Measurements from ENCODE around the gene PTPN7.
"Not testable (repeated sequence)": the region's sequence is repeated elsewhere in the genome, so short reads cannot be mapped to it uniquely, and the experiment has no call there.

PTPN7 gene

GRCh38 chr1:202160377-202160940 is at the start of gene PTPN7:
Gene PTPN7 (minus strand): TSS chr1:202160602. CDS start chr1:202159402, 1,200 bp downstream.
- DNase-seq: no peak

DNA sequence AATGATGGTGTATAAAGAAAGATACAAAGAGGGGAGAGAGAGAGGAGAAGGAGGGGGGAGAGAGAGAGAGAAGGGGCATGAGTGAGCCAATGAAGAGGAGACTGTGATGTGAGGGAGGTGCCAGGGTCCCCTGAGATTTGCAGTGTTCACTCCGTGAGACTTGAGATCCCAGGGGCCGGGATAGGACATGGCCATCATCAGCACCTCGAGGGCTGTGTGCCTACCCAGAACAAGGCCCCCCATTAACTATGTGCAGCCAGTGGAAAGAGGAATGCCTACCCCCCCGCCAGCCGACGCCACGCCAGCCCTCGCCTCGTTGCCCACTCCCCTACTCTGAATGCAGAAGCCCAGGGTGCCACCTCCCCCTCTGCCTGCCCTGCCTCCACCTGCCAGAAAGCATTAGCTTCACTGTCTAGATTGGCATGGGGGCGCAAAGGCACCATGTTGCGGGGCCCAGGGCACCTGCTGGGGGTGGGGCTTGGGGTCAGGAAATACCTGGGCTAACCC is 48.0 kb upstream of the PTPN7 start:
- DNase-seq: no peak

GRCh38 chr1:202207292-202207691 is 46.9 kb upstream of the PTPN7 start:
- DNase-seq: no peak

- no peak for DNase-seq
These were observed 45.3 kb upstream of the PTPN7 start for GRCh38 chr1:202205523-202206190.

DNA sequence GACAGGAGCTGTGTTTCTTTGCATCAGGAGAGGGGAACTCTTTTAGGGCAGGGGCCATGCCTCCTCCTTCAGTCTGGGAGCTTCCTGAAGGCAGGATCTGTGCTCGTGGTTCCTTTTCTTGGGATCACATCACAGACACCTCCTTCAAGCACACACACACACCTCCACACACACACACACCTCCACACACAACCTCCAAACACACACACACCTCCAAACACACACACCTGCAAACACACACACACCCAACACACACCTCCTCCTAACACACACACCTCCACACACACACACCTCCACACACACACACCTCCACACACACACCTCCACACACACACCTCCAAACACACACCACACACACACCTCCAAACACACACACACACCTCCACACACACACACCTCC is 43.7 kb upstream of the PTPN7 start:
- no peak for DNase-seq

DNA sequence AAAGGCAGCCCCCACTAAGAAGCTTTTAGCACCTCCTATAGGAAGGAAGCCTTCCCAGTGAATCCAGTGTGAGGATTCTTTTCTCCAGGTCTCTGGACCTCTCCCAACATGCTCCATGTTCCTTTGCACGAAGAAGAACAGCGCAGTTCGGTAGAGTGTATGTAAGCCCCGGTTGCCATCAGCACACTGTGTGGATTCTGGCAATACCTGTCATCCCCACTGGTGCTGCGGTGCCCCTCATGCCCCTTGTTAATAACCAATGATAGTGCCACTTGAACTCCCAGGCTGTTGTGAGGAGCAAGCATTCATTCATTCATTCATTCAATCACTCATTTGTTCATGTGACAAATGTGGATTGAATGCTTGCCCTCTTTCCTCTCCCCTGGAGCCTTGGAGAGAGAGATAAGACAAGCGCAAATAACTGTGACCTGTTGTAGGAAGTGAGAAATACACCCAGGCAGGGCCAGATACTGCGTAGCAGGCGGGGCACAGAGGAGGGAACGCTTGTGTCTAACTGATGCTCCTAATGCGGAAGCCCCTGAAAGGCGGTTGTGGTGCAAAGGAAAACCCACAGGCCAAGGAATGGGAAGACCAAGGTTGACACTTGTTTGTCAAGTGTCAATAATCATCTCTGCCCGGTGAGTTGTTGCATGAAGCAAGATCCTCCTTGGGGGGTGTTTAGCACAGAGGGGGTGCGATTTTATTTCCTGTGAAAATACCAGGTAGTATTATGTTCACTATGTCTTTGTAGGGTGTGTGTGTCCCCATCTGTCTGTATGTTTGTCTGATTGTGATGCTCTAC is 43.0 kb upstream of the PTPN7 start:
- peak; percentile 23 for DNase-seq

DNA sequence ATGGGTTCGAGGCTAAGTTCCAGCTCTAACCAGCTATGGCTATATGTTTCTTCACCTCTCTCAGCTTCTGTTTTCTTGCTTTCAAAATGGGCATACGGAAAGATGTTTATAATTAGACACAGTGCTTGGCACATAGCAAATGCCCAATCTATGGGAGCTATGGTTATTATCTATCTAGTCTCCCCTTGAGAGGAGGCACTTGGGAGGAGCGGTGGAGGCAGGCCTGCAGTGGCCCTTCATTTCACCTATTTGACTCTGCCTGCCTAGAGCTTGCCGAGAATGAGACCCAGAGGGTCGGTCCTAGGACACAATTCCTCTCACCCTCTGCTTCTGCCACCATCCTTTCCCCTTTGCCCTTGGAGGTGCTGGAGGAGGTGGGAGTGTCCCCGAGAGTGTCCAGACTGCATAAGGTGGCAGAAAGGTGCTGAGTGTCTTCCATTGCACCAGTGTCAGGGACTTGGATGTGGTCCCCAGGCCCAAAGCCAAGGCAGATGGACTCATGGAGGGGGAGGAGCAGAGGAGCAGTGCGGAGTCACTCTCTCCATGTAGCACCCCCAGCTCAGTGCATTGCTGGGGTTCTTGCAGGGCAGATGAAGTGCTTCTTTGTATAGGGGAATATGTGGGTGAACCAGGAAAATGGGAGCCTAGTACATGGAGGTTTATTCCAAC is 42.2 kb upstream of the PTPN7 start:
- no peak for DNase-seq

GRCh38 chr1:202201971-202202370 is 41.6 kb upstream of the PTPN7 start:
- no peak for DNase-seq

DNA sequence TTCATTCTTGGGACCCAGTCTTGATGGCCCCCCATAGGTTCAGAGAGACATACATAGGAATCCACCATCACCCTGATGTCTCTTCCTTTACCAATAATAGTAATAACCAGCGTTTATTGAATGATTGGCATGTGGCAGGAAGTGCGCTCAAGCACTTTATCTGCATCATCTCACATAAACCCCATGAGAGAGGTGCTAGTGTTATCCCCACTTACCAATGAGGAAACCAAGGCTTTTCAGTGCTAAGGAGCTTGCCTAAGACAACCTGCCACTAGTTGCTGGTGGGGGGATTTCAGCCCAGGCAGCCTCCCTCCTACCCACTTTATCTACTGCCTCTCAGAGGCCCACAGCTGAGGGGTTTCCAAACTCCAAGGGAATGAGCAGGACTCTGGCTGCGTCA is 40.9 kb upstream of the PTPN7 start:
- DNase-seq: no peak

GRCh38 chr1:202200669-202201068 is 40.3 kb upstream of the PTPN7 start:
- no peak for DNase-seq

GRCh38 chr1:202200112-202200548 is 39.7 kb upstream of the PTPN7 start:
- DNase-seq: peak; percentile 63

- DNase-seq: no peak
These were observed 38.9 kb upstream of the PTPN7 start for GRCh38 chr1:202199040-202199889.

GRCh38 chr1:202198366-202198724 is 37.9 kb upstream of the PTPN7 start:
- no peak for DNase-seq

DNA sequence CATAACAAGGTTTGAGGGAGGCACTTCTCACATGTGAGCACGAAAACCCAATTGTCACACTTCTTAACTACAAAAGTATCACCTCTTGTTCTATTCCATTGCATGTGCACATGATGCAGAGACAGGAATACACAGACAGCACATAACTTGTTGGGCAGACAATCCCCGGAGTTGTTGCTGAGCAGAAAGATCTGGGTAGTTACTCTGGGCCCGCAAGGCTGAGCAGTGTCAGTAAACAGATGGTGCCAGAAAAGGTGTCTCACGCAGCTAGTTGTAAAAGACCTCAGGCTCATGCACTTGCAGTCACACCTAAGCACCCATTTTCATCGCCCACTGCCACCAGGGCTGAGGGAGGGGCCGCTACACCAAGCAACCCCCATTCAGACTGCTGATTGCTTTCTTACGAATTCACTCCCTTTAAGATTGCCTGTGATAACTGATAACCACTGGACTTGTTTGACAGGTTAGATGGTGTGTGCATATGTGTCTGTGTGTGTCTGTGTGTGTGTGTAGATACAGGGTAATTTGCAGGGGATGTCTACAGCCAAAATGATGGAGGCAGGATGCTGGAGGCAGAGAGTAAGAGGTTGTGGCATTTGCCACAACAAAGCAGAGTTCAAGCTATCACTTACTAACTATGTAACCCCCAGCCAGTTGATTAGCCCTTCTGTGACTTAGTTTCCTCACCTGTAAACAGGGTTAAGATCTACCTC is 37.4 kb upstream of the PTPN7 start:
- no peak for DNase-seq

DNA sequence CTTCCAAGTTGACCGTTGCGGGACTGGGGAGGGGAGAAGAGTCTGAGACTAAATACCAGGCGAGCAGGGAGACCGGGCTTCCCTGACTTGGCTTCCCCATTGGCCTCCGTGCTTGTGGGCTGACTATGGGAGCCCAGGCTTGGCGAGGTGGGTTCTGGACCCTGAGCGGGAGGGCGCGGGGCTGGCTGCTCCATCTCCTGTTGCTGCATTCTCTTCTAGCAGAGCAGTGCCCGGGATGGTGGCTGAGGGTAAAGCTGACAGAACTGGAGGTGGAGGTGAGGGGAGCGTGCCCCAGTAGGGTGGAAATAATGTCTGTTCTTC is 33.9 kb upstream of the PTPN7 start:
- DNase-seq: no peak

GRCh38 chr1:202193614-202194327 is 33.4 kb upstream of the PTPN7 start, which contains the start of gene LGR6:
Gene LGR6 (plus strand): TSS chr1:202193799. CDS start chr1:202193990, 191 bp downstream.
- no peak for DNase-seq

GRCh38 chr1:202192770-202193613 is 32.6 kb upstream of the PTPN7 start:
- peak; percentile 27 for DNase-seq

GRCh38 chr1:202191391-202191790 is 31.0 kb upstream of the PTPN7 start:
- DNase-seq: not testable (repeated sequence)

- no peak for DNase-seq
These were observed 29.7 kb upstream of the PTPN7 start for GRCh38 chr1:202189918-202190715.

Measured in T1000 (cell line).